Spleen (tissue), 7 donors: Measurements from ENCODE around the gene ZNF609.

ENCODE experiments used
- CTCF ChIP-seq, 11 experiments: fragments of 200-600 bp in 7 of 11; fragments of 450-650 bp in 4 of 11; sonication (generic) in 4 of 11; IDR thresholded peaks in 8 of 11; conservative IDR thresholded peaks in 3 of 11; 1 replicate in 7 of 11; 2 replicates in 4 of 11; pipeline versions ENCODE4 v1.4.0 to v1.8.0; 2016 to 2021; ENCODE audit warnings: antibody characterized with exemption in 11 of 11, inconsistent platforms in 4 of 11, mild to moderate bottlenecking in 1 of 11
- POLR2A ChIP-seq, 3 donors: fragments of 450-650 bp; IDR thresholded peaks; one replicate each; pipeline ENCODE4 v1.5.1; 2017; ENCODE audit warnings: antibody characterized with exemption in 3 of 3, mild to moderate bottlenecking in 1 of 3
- POLR2AphosphoS5 ChIP-seq, 3 donors: sonication (generic); formaldehyde crosslinking; IDR thresholded peaks; one replicate each; pipeline ENCODE4 v1.5.1; 2017; ENCODE audit warnings: antibody characterized with exemption in 3 of 3
- donor health status: DM: no; HTN: no; CAD: no; lungs with moderate emphysema.
- donor health status: DM: no; HTN: no; CAD: no.
- donor health status: DM: no; HTN: no; CAD: no.

GRCh38 chr15:64507293-64507802 is 47.0 kb downstream of the ZNF609 start:
- TF ChIP-seq CTCF (IDR thresholded peaks at IDR 0.05 in 8 of 11, conservative IDR thresholded peaks at IDR 0.05 in 3 of 11) (no peak), POLR2A (IDR thresholded peaks at IDR 0.05) (no peak), POLR2AphosphoS5 (IDR thresholded peaks at IDR 0.05) (peak in 2 of 3 donors; percentile 40 to 73)
